Breast epithelium (tissue), 3 donors: ENCODE data around the gene LARP4.

Experiments used
- CTCF ChIP-seq, 3 donors: fragments of 450-650 bp; IDR thresholded peaks; one replicate each; pipeline ENCODE4 v1.5.1; 2016 to 2017; ENCODE audit warnings: antibody characterized with exemption in 3 of 3, mild to moderate bottlenecking in 3 of 3, moderate library complexity in 3 of 3
- POLR2A ChIP-seq: fragments of 450-650 bp; IDR thresholded peaks from one replicate; pipeline ENCODE4 v1.6.1; 2016; ENCODE audit warnings: antibody characterized with exemption, mild to moderate bottlenecking, moderate library complexity

DNA sequence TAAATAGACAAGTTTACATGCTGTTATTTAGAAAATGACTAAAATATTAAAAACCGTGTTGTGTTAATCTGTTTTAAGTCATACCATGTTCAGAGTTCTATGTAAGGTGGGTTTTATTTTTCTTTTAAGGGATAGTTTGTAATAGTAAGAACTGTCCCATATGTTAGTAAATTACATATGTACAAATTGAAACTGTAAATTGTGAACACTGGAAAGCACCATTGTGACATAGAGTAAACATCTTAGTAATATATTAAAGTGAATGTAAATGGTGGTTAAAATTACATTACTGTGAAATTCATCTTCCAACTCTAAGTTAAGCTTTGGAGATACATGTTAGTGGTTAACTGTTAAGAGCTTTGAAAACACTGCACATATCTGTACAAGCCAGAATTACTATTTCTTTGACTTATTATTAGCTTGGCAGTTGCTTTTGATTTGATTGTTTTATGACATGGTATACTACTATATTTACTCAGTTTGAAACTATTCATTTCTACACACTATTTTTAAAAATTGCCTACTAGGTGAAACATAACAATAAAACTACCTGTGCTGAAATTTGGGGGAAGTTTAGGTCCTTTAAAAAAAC, 76.7 kb downstream of the LARP4 start:
- TF ChIP-seq CTCF (IDR thresholded peaks at IDR 0.05) (no peak), POLR2A (no peak)
